ENCODE measurements around the gene BRICD5.

BRICD5 gene

DNA sequence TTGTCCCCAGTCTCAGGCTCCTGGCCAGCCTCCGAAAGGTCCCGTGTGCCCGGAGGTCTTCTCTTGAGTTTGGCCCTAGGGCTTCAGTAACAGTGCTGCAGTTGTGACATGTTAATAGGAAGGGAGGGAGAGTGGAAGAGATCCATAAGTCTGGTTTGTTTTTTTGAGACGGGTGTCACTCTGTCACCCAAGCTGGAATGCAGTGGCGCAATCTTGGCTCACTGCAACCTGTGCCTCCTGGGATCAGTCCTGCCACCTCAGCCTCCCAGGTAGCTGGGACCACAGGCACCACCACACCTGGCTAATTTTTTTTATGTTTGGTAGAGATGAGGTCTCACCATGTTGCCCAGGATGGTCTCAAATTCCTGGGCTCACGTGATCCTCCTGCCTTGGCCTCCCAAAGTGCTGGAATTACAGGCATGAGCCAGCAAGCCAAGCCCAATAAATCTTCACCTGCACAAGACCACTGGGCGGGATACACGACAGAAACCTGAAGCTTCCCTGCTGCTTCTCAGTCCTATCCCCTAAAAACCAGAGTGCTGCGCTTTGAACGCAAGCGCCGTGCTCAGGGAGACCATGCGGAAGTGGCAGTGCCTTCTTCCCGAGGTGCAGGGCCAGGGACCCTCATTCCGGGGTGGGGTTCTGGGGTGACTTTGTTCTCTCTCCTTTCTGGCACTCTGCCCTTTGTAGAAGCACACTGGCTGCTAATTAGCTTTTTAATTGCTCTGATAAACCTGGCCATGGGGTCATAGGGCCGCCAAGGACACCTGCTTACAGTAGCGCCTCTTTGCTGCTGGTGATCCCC, 44.2 kb downstream of the BRICD5 start:
- H3K4me3 ChIP-seq (ENCODE audit: low read depth, low read length), result no peak overlapping the region

DNA sequence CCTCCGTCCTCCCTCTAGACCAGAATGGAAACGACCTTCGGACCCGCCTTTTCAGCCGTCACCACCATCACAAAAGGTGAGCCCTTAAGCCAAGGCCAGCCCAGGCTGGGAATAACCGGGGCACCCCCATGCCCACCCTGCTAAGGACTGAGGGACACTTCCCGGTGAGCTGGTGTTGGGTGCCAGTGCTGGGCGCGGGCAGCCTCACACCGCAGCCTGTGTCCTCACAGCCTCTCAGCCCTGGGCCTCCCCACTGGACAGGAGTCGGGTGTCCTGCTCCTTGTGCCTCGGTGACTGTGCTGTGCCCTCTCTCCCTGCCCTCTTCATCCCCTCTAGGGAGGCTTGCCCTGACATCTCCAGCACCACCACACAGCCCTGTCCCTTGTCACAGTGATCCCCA, 44.8 kb downstream of the BRICD5 start:
- no peak overlapping the region for H3K4me3 ChIP-seq (ENCODE audit: low read depth, low read length)

DNA sequence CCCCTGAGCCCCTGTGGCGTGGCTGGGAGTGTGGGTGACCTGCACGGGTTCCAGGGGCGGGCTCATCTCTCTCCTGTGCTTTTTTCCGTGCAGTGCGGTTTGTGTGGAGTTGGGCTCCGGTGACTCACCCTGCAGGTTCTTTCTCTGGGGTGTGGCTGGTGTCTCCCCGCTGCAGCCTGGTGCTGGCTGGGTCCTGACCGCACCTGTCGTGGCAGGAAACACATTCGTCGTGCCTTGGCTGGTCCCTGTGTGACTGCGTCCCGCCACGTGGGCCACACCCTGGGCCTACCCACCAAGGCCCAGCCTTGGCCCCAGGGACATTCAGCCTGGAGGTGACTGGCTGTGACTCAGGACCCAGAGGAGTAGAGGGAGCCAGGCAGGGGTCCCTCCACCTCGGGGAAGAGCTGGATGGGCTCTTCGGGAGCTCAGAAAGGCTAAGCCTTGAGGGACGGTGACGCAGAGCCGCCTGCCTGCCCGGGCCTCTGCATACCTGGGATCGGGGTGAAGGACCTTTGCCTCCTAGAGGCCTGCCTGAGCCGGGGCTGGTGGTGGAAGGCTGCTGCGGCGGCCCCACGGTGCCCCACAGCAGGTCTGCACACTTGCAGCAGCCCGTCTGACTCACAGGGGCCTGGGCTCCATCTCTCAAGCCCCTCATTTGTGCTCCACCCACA, 47.3 kb downstream of the BRICD5 start:
- no peak overlapping the region for H3K4me3 ChIP-seq (ENCODE audit: low read depth, low read length)

DNA sequence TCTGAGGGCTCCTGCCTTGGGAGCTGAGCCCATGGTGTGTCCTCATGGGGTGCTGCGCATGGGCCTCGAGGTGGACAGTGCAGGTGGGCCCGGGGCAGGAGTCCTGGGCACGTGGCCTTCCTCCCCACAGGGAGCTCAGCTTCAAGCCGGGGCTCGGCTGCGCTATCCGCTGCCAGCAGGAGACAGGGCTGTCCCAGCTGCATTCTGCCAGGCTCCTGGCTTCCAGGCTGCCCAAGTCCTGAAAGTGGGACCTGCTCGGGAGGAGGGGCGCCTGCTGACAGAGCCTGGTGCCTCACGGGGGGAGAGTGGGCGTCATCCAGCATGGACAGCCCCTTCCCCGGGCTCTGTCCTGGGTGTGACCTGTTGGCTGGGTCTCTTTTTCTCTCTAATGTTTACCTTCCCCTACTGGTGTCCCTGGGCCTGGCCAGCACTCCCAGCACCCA, 48.0 kb downstream of the BRICD5 start:
- H3K4me3 ChIP-seq (ENCODE audit: low read depth, low read length), result no peak overlapping the region

DNA sequence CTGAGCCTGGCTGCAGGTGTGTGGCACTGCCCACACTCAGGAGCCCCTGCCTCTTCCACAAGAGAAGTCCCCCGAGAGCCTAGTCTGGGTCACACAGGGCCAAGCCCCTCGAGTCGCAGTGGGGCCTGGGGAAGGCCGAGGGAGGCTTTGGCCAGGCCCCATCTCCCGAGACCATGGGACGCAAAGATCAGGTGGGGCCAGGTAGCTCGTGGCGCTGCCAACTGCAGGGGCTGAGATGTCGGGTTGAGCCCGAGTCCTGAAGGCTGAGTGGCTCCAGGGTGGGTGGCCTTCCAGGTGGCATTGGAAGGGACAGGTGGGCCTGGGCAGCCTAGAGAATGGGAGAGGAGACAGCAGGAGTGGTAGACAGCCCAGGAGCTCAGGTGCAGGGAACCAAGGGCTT, 48.8 kb downstream of the BRICD5 start:
- no peak overlapping the region for H3K4me3 ChIP-seq (ENCODE audit: low read depth, low read length)

DNA sequence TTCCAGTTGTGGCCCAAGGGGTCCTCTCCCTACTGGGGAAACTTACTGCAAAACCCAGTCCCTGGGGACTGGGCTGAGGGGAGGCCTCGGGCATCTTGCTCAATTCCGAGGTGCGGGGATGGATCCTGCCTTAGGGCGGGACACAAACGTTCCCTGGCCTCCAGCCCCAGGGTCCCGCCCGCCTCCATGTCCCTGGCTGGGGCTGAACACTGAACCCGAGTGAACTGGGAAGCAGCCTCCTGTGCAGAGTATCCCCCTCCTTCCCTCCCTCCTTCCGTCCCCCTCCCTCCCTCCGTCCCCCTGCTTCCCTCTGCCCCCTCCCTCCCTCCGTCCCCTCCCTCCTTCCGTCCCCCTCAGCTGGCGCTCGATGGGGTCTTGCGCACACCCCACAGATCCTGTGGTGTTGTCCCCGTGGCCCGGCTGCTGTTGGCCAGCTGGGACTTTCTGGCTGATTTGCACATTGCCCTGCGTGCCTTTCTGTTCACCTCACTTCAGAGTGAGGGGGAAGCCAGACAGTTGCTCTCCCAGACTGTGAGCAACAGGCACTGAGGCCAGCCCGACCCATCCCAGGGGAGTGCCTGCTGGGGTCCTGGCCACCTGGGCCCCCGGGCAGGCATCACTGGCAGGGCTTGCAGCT, 49.6 kb downstream of the BRICD5 start:
- H3K4me3 ChIP-seq (ENCODE audit: low read depth, low read length), result no peak overlapping the region
